Glomerular endothelial cell (primary cell): ENCODE measurements around the gene DFFA. TPM values are rescaled to one million over a fixed set of nuclear protein-coding genes. Genes with fewer than 3 reads are reported as not detected.
"Not testable (repeated sequence)": the region's sequence is repeated elsewhere in the genome, so short reads cannot be mapped to it uniquely, and the experiment has no call there.

Experiments
- DNase-seq: peaks from one replicate; pipeline ENCODE4 v3.0.0-alpha.2; 2011; ENCODE audit warnings: low read depth, low spot score; ENCODE audit errors: extremely low read depth
- total RNA-seq: library from RNA; depleted of rRNA; stranded (reverse); fragments of >200 nt; gene quantifications from 2 replicates; pipeline ENCODE4 v1.2.3, GENCODE V29; 2015

Gene DFFA
- total RNA-seq, 1 donor from 2014 or later = 30.7 TPM

GRCh38 chr1:10431070-10431730, 41.1 kb downstream of the DFFA start:
- DNase-seq = no peak

GRCh38 chr1:10430216-10431069, 41.9 kb downstream of the DFFA start, which contains the start of gene CENPS:
Gene CENPS, plus strand, starts transcription at chr1:10430433. Its CDS starts 85 bp downstream, at chr1:10430518.
- no peak for DNase-seq

- DNase-seq = peak; percentile 52
Observed at GRCh38 chr1:10429868-10430215, 42.5 kb downstream of the DFFA start.

GRCh38 chr1:10428984-10429383, 43.3 kb downstream of the DFFA start:
- no peak for DNase-seq

- DNase-seq = not testable (repeated sequence)
Observed at GRCh38 chr1:10426535-10426848, 45.8 kb downstream of the DFFA start.

- DNase-seq = not testable (repeated sequence)
Observed at GRCh38 chr1:10425826-10426534, 46.3 kb downstream of the DFFA start.

- DNase-seq = no peak
Observed at GRCh38 chr1:10424651-10425050, 47.7 kb downstream of the DFFA start.

- no peak for DNase-seq
Observed at GRCh38 chr1:10424034-10424433, 48.3 kb downstream of the DFFA start.

GRCh38 chr1:10421637-10422036, 50.7 kb downstream of the DFFA start:
- no peak for DNase-seq

- DNase-seq = no peak
Observed at GRCh38 chr1:10419351-10419750, 53.0 kb downstream of the DFFA start.

GRCh38 chr1:10418741-10419140, 53.6 kb downstream of the DFFA start:
- not testable (repeated sequence) for DNase-seq

- DNase-seq = not testable (repeated sequence)
Observed at GRCh38 chr1:10415967-10416366, 56.4 kb downstream of the DFFA start.

GRCh38 chr1:10415211-10415930, 57.0 kb downstream of the DFFA start:
- DNase-seq = no peak

- DNase-seq = no peak
Observed at GRCh38 chr1:10407201-10407600, 65.1 kb downstream of the DFFA start.

Other genes with a start within 250 kb of the DFFA start
- 259 and 402 TPM in 2 replicates for gene PGD, start 73.5 kb downstream of the DFFA start, total RNA-seq
- 4.2 and 9.6 TPM in 2 replicates for gene CENPS, start 42.1 kb downstream of the DFFA start, total RNA-seq
- not detected in 2 replicates for gene CORT, start 22.5 kb downstream of the DFFA start, total RNA-seq
- gene PEX14, start 2.4 kb upstream of the DFFA start, total RNA-seq = 19.2 and 28.2 TPM in 2 replicates